ENCODE measurements around the gene PPP1R15A.
"Not testable (repeated sequence)": the region's sequence is repeated elsewhere in the genome, so short reads cannot be mapped to it uniquely, and the experiment has no call there.

The PPP1R15A gene

DNA sequence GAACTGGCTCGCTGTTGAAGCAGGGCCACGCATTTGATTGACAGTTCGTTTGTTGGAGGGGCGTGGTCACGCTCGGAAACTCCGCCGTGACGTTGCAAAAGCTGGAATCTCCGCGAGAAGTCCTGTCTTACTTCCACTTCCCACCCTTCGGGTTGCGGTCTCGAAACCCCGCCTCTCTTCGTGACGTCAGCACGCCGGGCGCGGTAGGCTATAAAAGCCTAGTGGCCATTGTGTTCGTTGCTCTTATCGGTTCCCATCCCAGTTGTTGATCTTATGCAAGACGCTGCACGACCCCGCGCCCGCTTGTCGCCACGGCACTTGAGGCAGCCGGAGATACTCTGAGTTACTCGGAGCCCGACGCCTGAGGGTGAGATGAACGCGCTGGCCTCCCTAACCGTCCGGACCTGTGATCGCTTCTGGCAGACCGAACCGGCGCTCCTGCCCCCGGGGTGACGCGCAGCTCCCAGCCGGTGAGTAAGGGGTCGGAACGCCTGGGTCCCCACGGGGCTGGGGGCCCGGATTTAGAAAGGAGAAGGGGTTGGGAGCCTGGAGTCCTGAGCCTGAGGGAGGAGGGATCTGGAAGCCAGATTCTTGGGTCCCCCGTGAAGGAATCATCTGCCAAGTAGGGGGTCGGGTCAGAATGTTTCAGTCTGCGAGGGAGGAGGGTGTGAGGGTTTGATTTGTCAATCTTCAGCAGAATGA is at the start of gene PPP1R15A:
Gene PPP1R15A, plus strand, starts transcription at position 240 of the 702 bp plus-strand sequence. CDS start 813 bp downstream, outside the sequence.
- peak; percentile 97 to 100 for DNase-seq

DNA sequence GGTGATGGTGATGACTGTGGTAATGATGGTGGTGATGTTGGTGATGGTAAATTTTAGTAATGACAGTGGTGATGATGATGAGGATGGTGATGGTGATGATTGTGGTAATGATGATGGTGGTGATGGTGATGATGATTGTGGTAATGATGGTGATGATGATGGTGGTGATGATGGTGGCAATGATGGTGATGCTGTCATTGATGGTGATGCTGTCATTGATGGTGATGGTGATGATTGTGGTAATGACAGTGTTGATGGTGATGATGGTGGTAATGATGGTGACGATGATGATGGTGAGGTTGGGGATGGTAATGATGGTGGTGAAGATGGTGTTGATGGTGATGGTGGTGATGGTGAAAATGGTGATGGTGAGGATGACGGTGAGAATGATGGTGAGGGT is 49.7 kb upstream of the PPP1R15A start:
- no peak for DNase-seq

DNA sequence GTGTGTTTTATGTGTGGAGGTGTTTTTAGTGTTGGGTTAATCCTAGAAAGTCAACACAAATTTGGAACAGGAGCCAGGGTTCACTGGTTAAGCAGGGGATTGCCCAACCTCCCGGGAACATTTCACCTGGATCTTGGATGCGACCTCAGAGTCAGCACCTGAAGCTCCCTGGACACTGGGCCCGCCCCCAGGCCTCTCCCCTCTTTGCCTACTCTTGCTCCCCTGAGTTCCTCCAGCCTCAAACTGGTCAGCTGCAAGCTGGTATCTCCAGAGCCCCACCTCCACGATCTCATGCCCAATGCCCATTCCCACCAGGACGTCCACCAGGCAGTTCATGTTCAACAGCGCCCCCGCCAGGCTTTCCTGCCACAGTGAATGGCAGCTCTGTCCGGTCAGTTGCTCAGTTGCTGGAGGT is 45.6 kb upstream of the PPP1R15A start:
- DNase-seq, result no peak

DNA sequence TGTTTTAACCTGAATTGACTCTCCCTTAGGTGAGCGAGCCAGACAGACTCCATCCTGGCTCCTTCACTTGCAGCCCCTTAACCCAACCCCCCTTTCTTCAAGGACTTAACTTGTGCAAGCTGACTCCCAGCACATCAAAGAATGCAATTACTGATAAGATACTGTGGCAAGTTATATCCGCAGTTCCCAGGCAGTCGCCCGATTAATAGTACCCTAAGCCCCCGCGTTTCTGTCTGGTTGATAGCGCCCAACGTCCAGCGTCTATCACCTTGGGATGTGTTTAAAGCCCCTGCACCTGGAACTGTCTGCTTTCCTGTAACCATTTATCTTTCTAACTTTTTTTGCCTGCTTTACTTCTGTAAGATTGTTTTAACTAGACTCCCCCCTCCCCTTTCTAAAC is 42.1 kb upstream of the PPP1R15A start:
- no peak for DNase-seq

DNA sequence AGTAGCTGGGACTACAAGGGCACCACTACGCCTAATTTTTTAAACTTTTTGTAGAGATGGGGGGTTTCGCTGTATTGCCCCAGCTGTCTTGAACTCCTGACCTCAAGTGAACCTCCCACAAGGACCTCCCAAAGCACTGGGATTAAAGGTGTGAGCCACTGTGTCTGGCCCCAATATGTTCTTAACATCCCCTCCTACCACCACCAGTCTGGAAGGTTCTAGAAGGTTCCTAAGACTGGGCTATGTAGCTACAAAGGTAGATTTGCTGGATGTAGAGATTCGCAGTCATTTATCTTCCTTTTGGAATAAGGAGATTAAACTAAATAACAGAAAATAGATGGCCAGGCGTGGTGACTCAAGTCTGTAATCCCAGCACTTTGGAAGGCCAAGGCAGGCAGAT is 41.3 kb upstream of the PPP1R15A start:
- DNase-seq, result no peak

DNA sequence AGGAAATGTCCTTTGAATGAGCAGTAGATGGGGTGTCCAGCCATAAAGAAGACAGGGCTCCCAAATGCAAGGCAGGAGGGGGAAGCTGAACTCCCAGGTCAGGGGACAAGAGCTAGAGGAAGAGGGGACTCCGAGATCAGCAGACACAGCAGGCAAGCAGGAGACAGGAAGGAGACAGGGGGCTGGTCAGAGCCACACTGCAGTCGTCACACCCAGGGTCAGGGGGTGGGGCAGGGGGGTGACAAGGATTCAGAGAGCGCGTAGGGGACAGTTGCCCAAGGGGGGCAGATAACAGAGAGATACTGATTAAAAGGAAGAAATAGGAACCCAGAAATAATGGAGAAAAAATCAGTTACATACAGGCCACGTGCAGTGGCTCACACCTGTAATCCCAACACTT is 39.2 kb upstream of the PPP1R15A start:
- no peak for DNase-seq

DNA sequence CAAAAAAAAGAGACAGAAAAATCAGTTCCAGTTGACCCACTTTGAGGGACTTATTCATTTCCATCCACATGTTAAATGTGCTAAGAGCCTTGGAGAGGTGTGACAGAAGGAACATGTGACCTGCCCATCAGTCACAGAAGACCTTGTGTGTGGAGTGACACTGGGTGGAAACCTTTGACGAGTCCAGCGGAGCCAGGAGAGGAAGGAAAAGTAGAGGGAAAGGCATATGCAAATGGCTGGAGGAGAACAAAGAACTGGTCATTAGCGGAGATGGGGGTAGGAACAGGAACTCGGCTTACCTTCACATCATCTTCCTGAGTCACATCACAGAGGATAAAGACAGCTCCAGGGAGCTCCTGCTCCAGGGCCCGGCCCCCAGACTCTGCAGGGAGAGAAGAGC is 38.2 kb upstream of the PPP1R15A start:
- peak; percentile 7 to 42 for DNase-seq

DNA sequence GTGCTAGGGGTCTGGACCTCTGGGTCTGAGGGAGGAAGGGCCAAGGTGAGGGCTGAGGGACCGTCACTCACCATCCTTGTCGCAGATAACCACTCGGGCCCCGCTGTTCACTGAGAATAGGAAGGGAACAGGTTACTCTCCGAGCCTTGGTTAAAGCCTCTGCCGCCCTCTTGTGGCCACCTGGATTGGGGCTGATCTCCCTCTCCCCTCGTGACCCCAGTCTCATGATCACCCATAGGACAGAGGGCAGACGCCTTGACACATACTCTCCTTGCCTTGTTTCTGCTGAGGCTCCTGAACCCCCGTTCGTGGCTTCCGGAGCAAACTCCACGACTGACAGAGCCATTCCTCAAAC is 36.5 kb upstream of the PPP1R15A start:
- DNase-seq, result peak; percentile 90 to 97

DNA sequence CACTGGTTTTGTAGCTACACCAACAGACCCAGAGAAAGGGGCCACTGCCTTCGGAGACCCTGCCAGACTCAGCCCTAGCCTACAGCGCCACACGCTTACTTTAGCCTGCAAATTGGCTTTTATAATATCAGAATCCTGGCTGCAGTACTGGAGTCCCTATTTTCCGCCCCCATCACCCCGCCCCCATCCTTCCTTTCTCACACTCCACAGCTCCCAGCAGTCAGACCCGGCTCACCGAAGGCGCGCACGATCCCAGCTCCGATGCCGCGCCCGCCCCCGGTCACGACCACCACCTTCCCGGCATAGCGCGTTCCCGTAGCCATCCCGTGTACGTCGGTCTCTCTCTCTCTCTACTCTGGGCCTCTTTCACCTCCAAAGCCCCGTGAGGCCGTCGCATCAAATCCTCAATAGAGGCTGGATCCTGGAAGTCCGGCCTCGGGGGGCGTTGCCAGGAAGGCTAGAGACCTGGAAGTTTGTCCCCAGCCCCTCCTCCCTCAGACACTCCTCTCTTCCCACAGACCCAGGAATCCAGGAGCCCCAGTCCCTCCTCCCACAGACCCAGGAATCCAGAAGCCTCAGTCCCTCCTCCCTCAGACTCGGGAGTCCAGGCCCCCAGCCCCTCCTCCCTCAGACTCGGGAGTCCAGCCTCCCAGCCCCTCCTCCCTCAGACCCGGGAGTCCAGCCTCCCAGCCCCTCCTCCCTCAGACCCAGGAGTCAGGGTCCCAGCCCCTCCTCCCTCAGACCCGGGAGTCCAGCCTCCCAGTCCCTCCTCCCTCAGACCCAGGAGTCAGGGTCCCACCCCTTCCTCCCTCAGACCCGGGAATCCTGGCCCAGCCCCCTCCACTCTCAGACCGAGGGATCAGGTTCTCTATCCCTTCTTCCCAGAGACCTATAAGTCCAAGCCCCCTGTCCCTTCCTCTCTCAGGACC is 35.9 kb upstream of the PPP1R15A start, which contains the start of gene HSD17B14:
Gene HSD17B14, minus strand, starts transcription at position 403 of the 929 bp plus-strand sequence. Its CDS starts 80 bp downstream, at position 323.
- no peak for DNase-seq

DNA sequence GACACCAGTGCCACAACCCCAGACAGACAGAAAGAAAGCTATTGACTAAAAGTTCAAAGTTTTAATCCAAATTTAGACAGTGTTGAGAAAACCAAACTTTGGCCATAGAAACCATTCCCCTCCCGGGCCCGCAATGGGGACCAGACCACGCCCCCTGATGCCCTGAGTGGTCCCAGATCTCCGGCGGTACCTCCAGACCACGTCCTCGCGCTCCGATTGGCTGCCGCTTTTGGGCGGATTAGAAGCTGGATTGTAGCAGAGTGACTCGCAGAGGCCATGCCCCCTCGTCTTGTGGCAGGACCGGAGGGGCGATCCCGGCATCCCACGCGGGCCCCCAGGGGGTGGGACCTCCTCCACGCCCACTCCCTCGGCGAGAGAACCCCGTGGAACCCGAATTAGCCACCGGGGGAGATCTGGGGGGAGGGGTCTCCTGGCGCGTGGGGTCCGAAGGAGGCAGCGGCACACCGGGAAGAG is 35.1 kb upstream of the PPP1R15A start:
- DNase-seq, result peak; percentile 70 to 83

DNA sequence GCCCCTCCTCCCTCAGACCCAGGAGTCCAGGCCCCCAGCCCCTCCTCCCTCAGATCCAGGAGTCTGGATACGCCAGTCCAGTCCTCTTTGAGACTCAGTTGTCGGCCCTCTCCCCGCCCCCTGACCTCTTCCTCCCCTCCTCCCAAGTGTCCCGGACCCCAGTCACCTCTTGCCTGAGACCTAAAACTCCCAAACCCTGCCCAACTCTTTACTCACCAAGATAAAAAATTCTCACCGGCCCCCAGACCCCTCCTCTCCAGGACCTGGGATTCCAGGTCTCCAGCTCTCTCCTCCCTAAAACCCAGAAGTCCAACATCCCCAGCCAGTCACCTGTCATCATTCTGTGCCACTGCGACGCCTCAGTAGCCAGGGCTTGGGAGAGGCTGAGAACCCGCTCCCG is 34.5 kb upstream of the PPP1R15A start:
- DNase-seq, result no peak

DNA sequence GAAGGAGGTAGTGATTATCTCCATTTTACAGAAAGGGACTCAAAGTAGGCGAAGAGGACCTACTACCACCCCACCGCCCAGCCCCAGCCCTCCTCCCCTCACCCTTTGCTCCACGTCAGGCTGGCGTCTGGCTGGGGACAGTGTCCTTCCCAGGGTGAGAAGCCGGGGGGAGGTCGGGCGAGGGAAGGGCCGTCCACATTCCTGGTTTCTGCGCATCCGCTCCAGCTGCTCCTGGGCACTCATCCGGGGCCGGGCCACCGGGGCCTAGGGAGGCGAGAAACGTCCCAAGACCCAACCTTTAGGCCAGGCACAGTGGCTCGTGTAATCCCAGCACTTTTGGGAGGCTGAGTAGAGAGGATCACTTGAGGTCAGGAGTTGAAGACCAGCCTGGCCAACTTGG is 31.2 kb upstream of the PPP1R15A start:
- DNase-seq, result no peak

DNA sequence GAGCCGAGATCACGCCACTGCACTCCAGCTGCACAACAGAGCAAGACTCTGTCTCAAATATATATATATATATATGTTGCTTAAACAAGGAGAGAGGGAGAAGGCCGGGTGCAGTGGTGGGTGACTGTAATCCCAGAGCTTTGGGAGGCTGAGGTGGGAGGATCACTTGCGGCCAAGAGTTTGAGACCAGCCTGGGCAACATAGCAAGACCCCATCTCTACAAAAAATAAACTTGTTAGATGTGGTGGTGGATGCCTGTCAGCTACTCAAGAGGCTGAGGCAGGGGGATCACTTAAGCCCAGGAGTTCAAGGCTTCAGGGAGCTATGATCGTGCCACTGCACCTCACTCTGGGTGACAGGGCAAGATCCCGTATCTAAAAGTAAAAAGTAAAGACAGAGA is 30.6 kb upstream of the PPP1R15A start:
- DNase-seq, result no peak

DNA sequence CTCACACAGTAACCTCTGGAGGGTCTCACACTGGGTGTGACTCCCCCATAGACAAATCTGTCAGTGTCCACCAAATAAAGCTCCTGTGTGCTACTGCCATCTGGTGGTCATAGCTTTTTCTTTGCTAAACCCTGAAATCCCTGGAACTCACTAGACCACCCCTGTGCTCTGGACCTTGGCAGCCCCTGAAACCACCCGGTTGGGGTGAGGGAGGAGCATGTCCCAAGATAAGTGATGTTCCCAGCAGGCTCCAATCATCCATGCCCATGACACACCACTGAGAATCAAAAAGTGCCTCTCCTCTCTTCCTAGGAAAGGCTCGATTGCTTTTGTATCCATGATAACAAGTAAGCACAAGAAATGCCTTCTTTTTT is 29.4 kb upstream of the PPP1R15A start:
- peak; percentile 36 to 80 for DNase-seq

DNA sequence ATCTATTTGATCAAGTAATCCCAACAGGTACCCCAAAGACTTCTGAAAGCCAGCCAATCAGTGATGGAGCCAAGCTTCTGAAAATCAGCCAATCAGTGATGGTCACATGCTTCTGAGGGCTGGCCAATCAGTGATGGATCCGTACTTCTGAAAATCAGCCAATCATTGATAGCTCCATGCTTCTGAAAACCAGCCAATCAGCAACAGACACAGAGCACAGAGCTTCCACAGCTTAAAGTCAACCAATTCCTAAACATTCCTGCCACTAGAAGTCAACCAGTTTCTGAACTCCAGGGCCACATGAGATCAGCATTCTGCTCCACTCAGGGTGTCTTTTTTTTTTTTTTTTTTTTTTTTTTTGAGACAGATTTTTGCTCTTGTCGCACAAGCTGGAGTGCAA is 27.7 kb upstream of the PPP1R15A start:
- DNase-seq, result peak in 1 of 2 donors; percentile 27

DNA sequence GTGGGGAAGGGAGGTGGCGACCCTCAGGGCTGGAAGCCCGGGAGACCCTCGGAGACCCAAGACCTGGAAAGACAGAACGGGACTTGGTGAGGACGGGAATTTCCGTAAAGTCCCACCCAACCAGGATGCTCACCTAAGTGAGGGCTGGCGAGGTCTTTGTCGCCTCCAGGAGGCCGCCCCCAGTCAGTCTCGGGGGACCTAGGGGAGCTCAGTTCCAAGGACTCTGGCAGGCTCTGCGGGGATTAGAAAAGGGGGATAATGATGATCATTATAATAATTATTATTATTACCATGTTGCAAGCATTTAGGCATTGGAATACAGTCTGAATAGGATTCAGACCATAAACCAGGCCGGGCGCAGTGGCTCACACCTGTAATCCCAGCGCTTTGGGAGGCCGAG is 26.8 kb upstream of the PPP1R15A start:
- no peak for DNase-seq

DNA sequence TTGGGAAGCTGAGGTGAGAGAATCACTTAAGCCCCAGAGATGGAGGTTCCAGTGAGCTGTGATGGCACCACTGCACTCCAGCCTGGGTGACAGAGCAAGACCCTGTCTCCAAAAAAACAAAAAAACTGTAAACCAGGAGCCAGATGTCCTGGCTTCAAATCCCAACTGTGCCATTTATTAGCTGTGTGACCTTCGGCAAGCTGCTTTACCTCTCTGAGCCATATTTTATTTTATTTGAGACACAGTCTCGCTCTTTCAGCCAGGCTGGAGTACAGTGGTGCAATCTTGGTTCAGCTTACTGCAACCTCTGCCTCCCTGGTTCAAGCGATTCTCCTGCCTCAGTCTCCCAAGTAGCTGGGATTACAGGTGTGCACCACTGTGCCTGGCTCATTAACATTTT is 25.6 kb upstream of the PPP1R15A start:
- DNase-seq, result not testable (repeated sequence)

DNA sequence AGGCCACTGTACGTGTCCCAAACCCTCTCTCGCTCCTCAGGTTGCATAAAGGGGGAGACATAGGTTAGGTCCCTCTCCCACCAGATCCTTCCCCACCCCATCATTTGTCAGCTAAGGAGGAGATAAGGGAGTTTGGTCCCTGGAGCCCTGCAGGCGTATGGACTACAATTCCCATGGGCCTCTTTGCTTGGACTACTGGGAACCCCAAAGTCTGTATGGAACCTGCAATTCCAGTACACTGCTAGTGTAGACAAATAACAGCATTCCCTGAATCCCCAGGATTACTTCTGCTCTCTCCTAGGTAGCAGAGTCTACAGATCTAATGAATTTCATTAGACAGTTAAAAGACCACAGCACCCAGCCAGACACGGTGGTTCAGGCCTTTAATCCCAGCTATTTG is 19.9 kb upstream of the PPP1R15A start:
- no peak for DNase-seq

DNA sequence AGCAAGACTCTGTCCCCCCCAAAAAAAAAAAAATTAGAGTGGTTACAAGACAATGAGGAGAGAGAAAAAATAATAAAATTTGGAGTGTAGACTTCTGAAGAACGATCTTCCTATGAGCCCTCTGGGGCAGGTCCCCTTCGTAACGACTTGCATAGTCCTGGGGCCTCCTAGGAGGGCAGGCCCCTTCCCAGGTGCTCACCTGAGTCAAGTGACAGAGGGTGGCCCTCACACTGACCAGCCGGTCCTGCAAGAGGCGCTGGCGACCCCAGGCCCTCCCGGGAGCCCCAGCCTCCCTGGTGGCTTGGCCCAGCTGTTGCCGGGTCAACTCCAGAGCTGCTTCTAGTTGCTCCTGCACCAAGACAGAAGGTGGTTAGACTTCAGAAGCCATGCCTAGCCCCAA is 18.7 kb upstream of the PPP1R15A start:
- DNase-seq, result no peak

DNA sequence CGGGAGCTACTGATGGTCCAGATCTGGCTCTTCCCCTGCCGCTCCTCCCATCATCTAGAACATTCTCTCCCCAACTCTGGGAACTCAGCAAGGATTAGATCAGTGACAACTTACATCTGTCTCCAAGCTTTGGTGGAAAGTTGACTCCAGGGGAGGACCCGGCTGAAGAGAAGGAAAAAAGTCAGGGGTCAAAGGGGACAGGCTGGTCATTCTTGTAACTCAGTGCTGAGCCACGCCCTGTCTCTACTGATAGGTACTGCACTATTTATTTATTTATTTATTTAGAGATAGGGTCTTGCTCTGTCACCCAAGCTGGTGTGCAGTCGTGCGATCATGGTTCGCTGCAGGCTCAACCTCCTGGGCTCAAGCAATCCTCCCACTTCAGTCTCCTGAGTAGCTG is 18.1 kb upstream of the PPP1R15A start:
- DNase-seq, result no peak

DNA sequence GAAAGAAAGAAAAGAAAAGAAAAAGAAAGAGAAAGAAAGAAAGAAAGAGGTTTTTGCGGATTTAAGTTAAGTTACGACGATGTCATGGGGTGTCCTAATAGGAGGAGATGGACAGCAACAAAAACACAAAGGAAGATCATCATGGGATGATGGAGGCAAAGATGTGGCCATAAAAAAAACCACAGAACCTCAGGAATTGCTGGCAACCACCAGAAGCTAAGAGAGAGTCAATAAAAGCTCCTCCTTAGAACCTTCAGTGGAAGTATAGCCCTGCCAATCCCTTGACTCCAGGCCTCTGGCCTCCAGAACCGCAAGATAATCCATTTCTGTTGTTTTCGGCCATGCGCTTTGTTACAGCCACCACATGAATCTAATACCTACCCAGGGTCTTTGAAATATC is 15.3 kb upstream of the PPP1R15A start:
- DNase-seq, result no peak

DNA sequence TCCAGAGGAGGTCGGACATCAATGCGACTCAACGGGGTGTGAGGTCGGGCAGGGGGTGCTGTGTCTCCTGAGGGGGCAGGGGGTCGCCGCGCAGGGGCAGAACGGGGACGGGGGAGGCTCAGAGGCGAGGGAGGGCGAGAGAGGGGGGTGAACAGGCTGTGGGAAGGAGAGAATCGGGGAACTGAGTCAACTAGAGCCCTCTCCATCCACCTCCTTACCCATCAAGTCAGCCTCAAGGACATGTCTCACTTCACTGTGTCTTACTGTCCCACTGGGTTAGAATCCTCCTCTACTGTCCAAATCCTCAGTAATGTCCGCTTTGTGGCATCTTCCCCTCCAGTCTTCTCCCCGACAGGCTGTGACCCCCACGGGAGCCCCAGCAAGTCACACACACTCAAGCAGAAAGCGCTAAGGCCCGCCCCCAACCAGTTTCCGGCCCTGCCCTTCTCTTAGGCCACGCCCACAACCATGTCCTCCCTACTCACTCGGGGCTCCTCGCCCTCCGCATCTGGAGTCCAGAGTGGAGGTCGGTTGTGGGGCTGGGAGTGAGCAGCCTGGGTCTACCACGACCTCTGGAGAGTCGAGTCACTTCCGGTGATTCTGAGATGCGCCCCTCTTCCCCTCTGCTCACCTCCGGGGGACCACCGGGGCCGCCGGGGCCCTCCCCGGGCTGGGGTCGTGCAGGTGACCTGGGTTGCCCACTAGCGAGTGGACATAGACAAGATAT is 13.1 kb upstream of the PPP1R15A start:
- DNase-seq, result peak in 1 of 2 donors; percentile 47
